SK-N-MC (cell line): ENCODE results near the gene TRIML1.

Experiments used
- EZH2 ChIP-seq: fragments of 200-600 bp; sonication (generic); IDR thresholded peaks from one replicate; pipeline ENCODE4 v1.6.1; 2017; ENCODE audit warnings: antibody characterized with exemption
- FOXP2 ChIP-seq: optimal IDR thresholded peaks from 2 replicates; pipeline ENCODE3; 2011; ENCODE audit warnings: mild to moderate bottlenecking, moderate library complexity; ENCODE audit not compliant: insufficient read depth; ENCODE audit errors: extremely low read length, control extremely low read depth
- POLR2AphosphoS5 ChIP-seq: IDR thresholded peaks from 2 replicates; pipeline ENCODE4 v1.6.1; 2012; ENCODE audit warnings: mild to moderate bottlenecking, low read depth, low read length, borderline replicate concordance

- TF ChIP-seq POLR2AphosphoS5 (no peak), EZH2 (no peak), FOXP2 (no peak)
These were observed 6.4 kb downstream of the TRIML1 start for GRCh38 chr4:188145601-188146000.
